DOHH2 (cell line): ENCODE results near the gene PRDM7.

Experiments
- CTCF ChIP-seq: fragments of 200-600 bp; sonication (generic); IDR thresholded peaks from one replicate; pipeline ENCODE4 v1.5.1; 2014; ENCODE audit warnings: antibody characterized with exemption, mild to moderate bottlenecking, low read depth, low read length; ENCODE audit not compliant: poor library complexity, severe bottlenecking
- EZH2phosphoT487 ChIP-seq: fragments of 200-600 bp; sonication (generic); IDR thresholded peaks from 2 replicates; pipeline ENCODE4 v1.6.1; 2017; ENCODE audit warnings: borderline replicate concordance, mild to moderate bottlenecking, antibody characterized with exemption, low read length, moderate library complexity, mixed read lengths

DNA sequence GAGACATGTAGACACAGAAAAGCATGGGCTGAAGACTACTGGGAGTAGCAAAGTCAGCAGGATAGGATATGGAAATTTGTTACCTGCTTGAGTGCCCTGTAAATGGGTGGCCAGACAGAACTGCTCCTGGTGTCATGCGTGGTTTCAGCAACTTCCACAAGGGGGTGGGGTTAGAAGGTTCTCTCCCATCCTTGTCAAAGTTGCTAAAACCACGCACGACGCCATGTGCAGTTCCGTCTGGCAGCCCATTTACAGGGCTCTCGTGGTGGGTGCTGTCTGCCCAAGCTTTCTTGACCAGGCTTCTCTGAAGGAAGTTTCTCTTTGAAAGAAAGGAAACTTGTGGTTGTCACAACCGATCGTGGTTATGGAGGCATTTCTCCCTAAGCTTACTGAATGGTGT is 51.0 kb downstream of the PRDM7 start:
- TF ChIP-seq EZH2phosphoT487 (no peak), CTCF (no peak)
